SH-SY5Y (cell line): ENCODE data around the gene AR.

ENCODE experiments used
- GATA2 ChIP-seq: IDR thresholded peaks from 2 replicates; pipeline ENCODE4 v1.6.1; 2011; ENCODE audit warnings: mild to moderate bottlenecking, low read depth, low read length
- GATA3 ChIP-seq: IDR thresholded peaks from 2 replicates; pipeline ENCODE4 v1.6.1; 2011; ENCODE audit warnings: low read depth, mild to moderate bottlenecking, low read length, moderate library complexity

- TF ChIP-seq GATA2 (no peak), GATA3 (no peak)
These were observed 39.4 kb downstream of the AR start for GRCh38 chrX:67583171-67583570.
